Loucy (cell line): ENCODE results near the gene DDX20.

ENCODE experiments used
- H2AFZ ChIP-seq: fragments of 200-600 bp; sonication (generic); 2 replicates; pipeline ENCODE4 v1.6.0; 2016; ENCODE audit warnings: antibody characterized with exemption, mild to moderate bottlenecking, low read length, moderate library complexity
- H3F3A ChIP-seq: fragments of 200-600 bp; 2 replicates; pipeline ENCODE4 v1.6.0; 2016; ENCODE audit warnings: antibody characterized with exemption, low read depth, mild to moderate bottlenecking
- H3K27me3 ChIP-seq: fragments of 200-600 bp; sonication (generic); 2 replicates; pipeline ENCODE4 v1.6.1; 2014; ENCODE audit warnings: low read length, mild to moderate bottlenecking; ENCODE audit not compliant: insufficient read depth, poor library complexity, severe bottlenecking
- H3K36me3 ChIP-seq: fragments of 200-600 bp; sonication (generic); 2 replicates; pipeline ENCODE4 v1.6.1; 2016; ENCODE audit warnings: low read length; ENCODE audit not compliant: insufficient read depth
- H3K4me1 ChIP-seq: fragments of 200-600 bp; sonication (generic); 2 replicates; pipeline ENCODE4 v1.5.1; 2014; ENCODE audit warnings: low read length, mild to moderate bottlenecking; ENCODE audit not compliant: insufficient read depth, poor library complexity, severe bottlenecking
- H3K4me2 ChIP-seq: fragments of 200-600 bp; sonication (generic); 2 replicates; pipeline ENCODE4 v1.6.0; 2014; ENCODE audit warnings: antibody characterized with exemption, low read length, low read depth, mild to moderate bottlenecking; ENCODE audit not compliant: poor library complexity, severe bottlenecking
- H3K4me3 ChIP-seq: fragments of 200-600 bp; sonication (generic); 2 replicates; pipeline ENCODE4 v1.5.1; 2014; ENCODE audit warnings: low read length, mild to moderate bottlenecking, mixed read lengths; ENCODE audit not compliant: poor library complexity, severe bottlenecking
- H3K79me2 ChIP-seq: fragments of 200-600 bp; sonication (generic); 2 replicates; pipeline ENCODE4 v1.6.1; 2014; ENCODE audit warnings: low read length; ENCODE audit not compliant: insufficient read depth
- H3K9ac ChIP-seq: fragments of 200-600 bp; sonication (generic); 2 replicates; pipeline ENCODE4 v1.6.0; 2014; ENCODE audit warnings: mild to moderate bottlenecking, low read depth, low read length, moderate library complexity; ENCODE audit not compliant: poor library complexity, severe bottlenecking
- H3K9me2 ChIP-seq: fragments of 200-600 bp; sonication (generic); replicated peaks from 2 replicates; pipeline ENCODE4 v1.6.1; 2016; ENCODE audit warnings: low read depth, low read length, mixed read lengths
- H3K9me3 ChIP-seq: fragments of 200-600 bp; sonication (generic); 2 replicates; pipeline ENCODE4 v1.6.1; 2014; ENCODE audit warnings: mild to moderate bottlenecking, antibody characterized with exemption, low read length, low read depth; ENCODE audit not compliant: insufficient read depth
- H4K20me1 ChIP-seq: fragments of 200-600 bp; sonication (generic); 2 replicates; pipeline ENCODE4 v1.6.0; 2014; ENCODE audit warnings: antibody characterized with exemption, low read length, mild to moderate bottlenecking; ENCODE audit not compliant: insufficient read depth, poor library complexity, severe bottlenecking
- CTCF ChIP-seq: fragments of 200-600 bp; sonication (generic); conservative IDR thresholded peaks from 2 replicates; pipeline ENCODE4 v1.5.1; 2014; ENCODE audit warnings: mild to moderate bottlenecking, antibody characterized with exemption, low read length
- EZH2phosphoT487 ChIP-seq: fragments of 200-600 bp; IDR thresholded peaks from 2 replicates; pipeline ENCODE4 v1.6.1; 2018; ENCODE audit warnings: antibody characterized with exemption, mild to moderate bottlenecking, moderate library complexity, borderline replicate concordance

Gene DDX20

GRCh38 chr1:111784273-111784901 lies 28.7 kb downstream of the DDX20 start:
- no peak overlapping the region for H3K4me3 ChIP-seq
- TF ChIP-seq CTCF (peak; percentile 31; the same call in 1 of the 2 replicates), EZH2phosphoT487 (no peak)
- H3K36me3 ChIP-seq, result no peaks in the 10 kb centered on the region
- no peaks in the 10 kb centered on the region for H3K79me2 ChIP-seq
- H2AFZ ChIP-seq, result no peak overlapping the region
- no peaks in the 10 kb centered on the region for H4K20me1 ChIP-seq
- no peaks in the 10 kb centered on the region for H3K4me1 ChIP-seq
- H3K9me2 ChIP-seq, result no peaks in the 10 kb centered on the region
- H3K27me3 ChIP-seq, result no peaks in the 10 kb centered on the region
- no peak overlapping the region for H3K9ac ChIP-seq
- H3K4me2 ChIP-seq, result no peak overlapping the region
- H3K9me3 ChIP-seq, result no peaks in the 10 kb centered on the region
- no peaks in the 10 kb centered on the region for H3F3A ChIP-seq

DNA sequence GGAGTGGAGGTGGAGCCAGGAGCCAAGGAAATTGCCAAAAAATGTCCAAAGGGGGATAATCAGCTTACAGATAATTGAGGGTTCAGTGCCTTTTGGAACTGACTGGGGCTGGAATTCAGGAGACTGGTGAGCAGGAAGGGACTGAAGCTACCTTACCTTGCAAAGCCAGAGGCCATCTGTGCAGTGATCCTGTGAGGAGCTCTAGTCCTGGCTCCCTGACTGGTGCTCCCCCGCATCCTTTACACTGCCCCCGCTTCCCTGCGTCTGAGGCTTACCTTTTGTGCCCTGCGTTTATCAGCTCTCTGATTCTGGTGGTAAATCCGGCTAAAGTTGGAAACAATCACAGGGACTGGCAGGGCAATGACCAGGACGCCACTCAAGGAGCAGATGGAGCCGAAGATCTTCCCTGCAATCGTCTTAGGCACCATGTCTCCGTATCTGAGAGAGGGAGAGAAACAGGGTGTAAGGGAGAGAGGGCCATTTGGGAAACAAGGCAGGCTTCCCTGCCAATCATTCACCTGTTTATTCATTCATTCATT lies 31.0 kb downstream of the DDX20 start:
- Histone ChIP-seq H2AFZ (no peak overlapping the region), H4K20me1 (no peaks in the 10 kb centered on the region), H3K27me3 (no peaks in the 10 kb centered on the region), H3K4me2 (no peak overlapping the region), H3K79me2 (no peaks in the 10 kb centered on the region), H3K9ac (no peak overlapping the region), H3K4me1 (no peaks in the 10 kb centered on the region), H3K9me2 (no peaks in the 10 kb centered on the region), H3K9me3 (no peaks in the 10 kb centered on the region), H3F3A (no peaks in the 10 kb centered on the region), H3K36me3 (no peaks in the 10 kb centered on the region), H3K4me3 (no peak overlapping the region)
- TF ChIP-seq EZH2phosphoT487 (no peak), CTCF (no peak)

DNA sequence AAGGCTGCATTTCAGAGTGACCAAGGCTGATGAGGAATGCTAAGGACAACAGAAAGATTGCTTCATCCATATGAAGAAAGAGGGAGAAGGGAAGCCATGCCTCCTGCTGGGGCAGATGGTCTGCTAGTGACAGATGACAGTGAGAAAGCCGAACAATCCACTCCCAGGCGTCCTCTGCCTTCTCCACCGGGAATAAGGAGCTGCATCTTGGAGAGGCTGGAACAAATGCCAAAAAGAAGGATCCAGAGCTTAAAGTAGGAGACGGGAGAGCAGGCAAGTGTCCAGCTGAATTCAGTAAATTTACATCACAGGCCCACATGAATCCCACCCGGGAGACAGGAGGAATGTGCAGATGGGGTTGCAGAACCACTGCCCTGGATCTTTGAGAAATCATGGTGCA lies 33.4 kb downstream of the DDX20 start:
- H3K4me1 ChIP-seq, result no peaks in the 10 kb centered on the region
- no peaks in the 10 kb centered on the region for H3K9me2 ChIP-seq
- H3K4me2 ChIP-seq, result no peak overlapping the region
- TF ChIP-seq EZH2phosphoT487 (no peak), CTCF (no peak)
- H3K9me3 ChIP-seq, result no peaks in the 10 kb centered on the region
- H4K20me1 ChIP-seq, result no peaks in the 10 kb centered on the region
- H3K27me3 ChIP-seq, result no peaks in the 10 kb centered on the region
- no peaks in the 10 kb centered on the region for H3F3A ChIP-seq
- H3K79me2 ChIP-seq, result no peaks in the 10 kb centered on the region
- no peak overlapping the region for H2AFZ ChIP-seq
- no peaks in the 10 kb centered on the region for H3K36me3 ChIP-seq
- no peak overlapping the region for H3K9ac ChIP-seq
- H3K4me3 ChIP-seq, result no peak overlapping the region
